Keratinocyte (primary cell): ENCODE results near the gene DNAI2. TPM values are rescaled to one million over a fixed set of nuclear protein-coding genes. Genes with fewer than 3 reads are reported as not detected.

ENCODE experiments used
- DNase-seq: peaks from one replicate; pipeline ENCODE4 v3.0.0-alpha.2; 2011; ENCODE audit warnings: low read depth, missing footprints, low spot score
- FAIRE-seq: peaks from 2 replicates; lab custom pipeline; 2011; peaks lifted over from hg19 to GRCh38; lab: Jason Lieb, UNC
- H2AFZ ChIP-seq: 2 replicates; pipeline ENCODE4 v1.6.0; 2012; ENCODE audit warnings: low read length, control low read depth, inconsistent platforms; ENCODE audit not compliant: control insufficient read depth
- H3K27ac ChIP-seq: 2 replicates; pipeline ENCODE4 v1.5.1; 2011; ENCODE audit warnings: low read length; ENCODE audit not compliant: control insufficient read depth, insufficient read depth
- H3K27me3 ChIP-seq: 3 replicates; pipeline ENCODE4 v1.6.0; 2011; ENCODE audit warnings: low read length; ENCODE audit not compliant: control insufficient read depth, insufficient read depth; ENCODE audit errors: extremely low read depth
- H3K36me3 ChIP-seq, 2 experiments: 2 replicates in 1 of 2; 3 replicates in 1 of 2; pipeline ENCODE4 v1.5.1; 2011; ENCODE audit warnings: low read length in 2 of 2, mild to moderate bottlenecking in 1 of 2; ENCODE audit not compliant: control insufficient read depth in 2 of 2, insufficient read depth in 2 of 2; ENCODE audit errors: extremely low read depth in 1 of 2
- H3K4me1 ChIP-seq: 3 replicates; pipeline ENCODE4 v1.5.1; 2011; ENCODE audit warnings: low read length; ENCODE audit not compliant: control insufficient read depth, insufficient read depth; ENCODE audit errors: extremely low read depth
- H3K4me2 ChIP-seq: 3 replicates; pipeline ENCODE4 v1.6.0; 2011; ENCODE audit warnings: low read depth, low read length; ENCODE audit not compliant: control insufficient read depth, insufficient read depth; ENCODE audit errors: extremely low read depth
- H3K4me3 ChIP-seq, 3 experiments: fragments of 200-600 bp in 1 of 3; sonication (generic) in 1 of 3; 2 replicates in 2 of 3; 3 replicates in 1 of 3; pipeline ENCODE4 v1.5.1; 2011 to 2016; ENCODE audit warnings: low read length in 3 of 3, mild to moderate bottlenecking in 3 of 3, control low read depth in 2 of 3, inconsistent platforms in 1 of 3, low read depth in 1 of 3, mixed read lengths in 1 of 3, mixed run types in 1 of 3, moderate library complexity in 1 of 3; ENCODE audit not compliant: control insufficient read depth in 2 of 3, insufficient read depth in 2 of 3; ENCODE audit errors: extremely low read depth in 1 of 3
- H3K79me2 ChIP-seq: 2 replicates; pipeline ENCODE4 v1.6.0; 2012; ENCODE audit warnings: low read length; ENCODE audit not compliant: control insufficient read depth, insufficient read depth
- H3K9ac ChIP-seq: 3 replicates; pipeline ENCODE4 v1.6.0; 2011; ENCODE audit warnings: low read length; ENCODE audit not compliant: control insufficient read depth, insufficient read depth; ENCODE audit errors: extremely low read depth
- H3K9me1 ChIP-seq: 3 replicates; pipeline ENCODE4 v1.6.0; 2011; ENCODE audit warnings: low read length; ENCODE audit not compliant: control insufficient read depth, insufficient read depth; ENCODE audit errors: extremely low read depth
- H3K9me3 ChIP-seq: 2 replicates; pipeline ENCODE4 v1.5.1; 2012; ENCODE audit warnings: low read depth, low read length; ENCODE audit not compliant: control insufficient read depth
- H4K20me1 ChIP-seq: 3 replicates; pipeline ENCODE4 v1.6.0; 2011; ENCODE audit warnings: low read length; ENCODE audit not compliant: control insufficient read depth, insufficient read depth; ENCODE audit errors: extremely low read depth
- EZH2 ChIP-seq: IDR thresholded peaks from one replicate; pipeline ENCODE4 v1.6.1; 2012; ENCODE audit warnings: inconsistent platforms, mild to moderate bottlenecking, low read length, moderate library complexity
- dilution Hi-C: fragments of 300-500 bp; cut with MboI; formaldehyde crosslinking; loops from one replicate; pipeline ENCODE4 v1.7.0; 2020; ENCODE audit warnings: low sequenced_read_pairs; ENCODE audit not compliant: extremely low pct_ligation_motif_present
- polyA plus RNA-seq, 5 experiments: library from polyadenylated mRNA; depleted of rRNA in 3 of 5; stranded (reverse) in 3 of 5; stranded (forward) in 1 of 5; unstranded in 1 of 5; fragments of >200 nt; gene quantifications; 1 replicate in 1 of 5; 2 replicates in 3 of 5; 3 replicates in 1 of 5; pipeline versions ENCODE4 v1.2.1 to v1.2.3, GENCODE V29; 2011 to 2012; ENCODE audit warnings: missing spikeins in 2 of 5, low read depth in 1 of 5, low replicate concordance in 1 of 5
- TF ChIP-seq, protein P1 (sequence below), 3 experiments: IDR thresholded peaks in 1 of 3; conservative IDR thresholded peaks in 1 of 3; optimal IDR thresholded peaks in 1 of 3; 2 replicates in 2 of 3; 3 replicates in 1 of 3; pipeline versions ENCODE3 to v1.5.1; 2011; ENCODE audit warnings: low read length in 3 of 3, mild to moderate bottlenecking in 3 of 3, moderate library complexity in 2 of 3, control low read depth in 1 of 3, inconsistent platforms in 1 of 3; ENCODE audit not compliant: insufficient read depth in 2 of 3; ENCODE audit errors: extremely low read depth in 1 of 3

Gene DNAI2
- polyA plus RNA-seq, 1 donor (not counting 4 experiments of a cell fraction or from before 2014, with no cell fraction given): not detected

DNA sequence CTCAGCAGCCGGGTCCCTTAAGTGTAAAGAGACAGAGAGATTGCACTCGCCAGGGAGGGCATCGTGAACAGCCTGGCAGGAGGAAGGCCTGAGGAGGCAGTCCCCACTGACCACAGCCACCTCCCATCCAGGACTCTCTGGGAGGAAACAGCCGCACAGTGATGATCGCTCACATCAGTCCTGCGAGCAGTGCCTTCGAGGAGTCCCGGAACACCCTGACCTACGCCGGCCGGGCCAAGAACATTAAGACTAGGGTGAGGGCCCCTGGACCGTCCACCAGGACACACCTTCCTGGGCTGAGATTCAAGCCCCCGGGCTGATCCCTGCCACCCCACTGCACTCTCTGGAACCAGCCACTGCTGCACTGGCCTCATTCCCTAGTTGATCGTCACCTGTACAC, 73.6 kb downstream of the DNAI2 start:
- Histone ChIP-seq H4K20me1 (no peaks in the 10 kb centered on the region), H3K9me3 (no peaks in the 10 kb centered on the region), H3K9me1 (no peaks in the 10 kb centered on the region), H3K36me3 (no peaks in the 10 kb centered on the region), H3K27me3 (peaks cover 20% of the 10 kb centered on the region), H2AFZ (no peak overlapping the region), H3K4me2 (no peak overlapping the region), H3K79me2 (no peaks in the 10 kb centered on the region), H3K27ac (no peak overlapping the region), H3K9ac (no peak overlapping the region), H3K4me1 (peaks cover 13% of the 10 kb centered on the region), H3K4me3 (no peak overlapping the region)
- TF ChIP-seq, protein P1, sequence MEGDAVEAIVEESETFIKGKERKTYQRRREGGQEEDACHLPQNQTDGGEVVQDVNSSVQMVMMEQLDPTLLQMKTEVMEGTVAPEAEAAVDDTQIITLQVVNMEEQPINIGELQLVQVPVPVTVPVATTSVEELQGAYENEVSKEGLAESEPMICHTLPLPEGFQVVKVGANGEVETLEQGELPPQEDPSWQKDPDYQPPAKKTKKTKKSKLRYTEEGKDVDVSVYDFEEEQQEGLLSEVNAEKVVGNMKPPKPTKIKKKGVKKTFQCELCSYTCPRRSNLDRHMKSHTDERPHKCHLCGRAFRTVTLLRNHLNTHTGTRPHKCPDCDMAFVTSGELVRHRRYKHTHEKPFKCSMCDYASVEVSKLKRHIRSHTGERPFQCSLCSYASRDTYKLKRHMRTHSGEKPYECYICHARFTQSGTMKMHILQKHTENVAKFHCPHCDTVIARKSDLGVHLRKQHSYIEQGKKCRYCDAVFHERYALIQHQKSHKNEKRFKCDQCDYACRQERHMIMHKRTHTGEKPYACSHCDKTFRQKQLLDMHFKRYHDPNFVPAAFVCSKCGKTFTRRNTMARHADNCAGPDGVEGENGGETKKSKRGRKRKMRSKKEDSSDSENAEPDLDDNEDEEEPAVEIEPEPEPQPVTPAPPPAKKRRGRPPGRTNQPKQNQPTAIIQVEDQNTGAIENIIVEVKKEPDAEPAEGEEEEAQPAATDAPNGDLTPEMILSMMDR (optimal IDR thresholded peaks at IDR 0.05 in 1 of 3, IDR thresholded peaks at IDR 0.05 in 1 of 3, conservative IDR thresholded peaks at IDR 0.05 in 1 of 3; ENCODE audit: extremely low read depth in 1 of 3, insufficient read depth in 2 of 3, low read length in 3 of 3): no peak
- TF ChIP-seq EZH2: no peak
- DNase-seq (no peak), FAIRE-seq (no peak)
- dilution Hi-C loops: no loop called here

DNA sequence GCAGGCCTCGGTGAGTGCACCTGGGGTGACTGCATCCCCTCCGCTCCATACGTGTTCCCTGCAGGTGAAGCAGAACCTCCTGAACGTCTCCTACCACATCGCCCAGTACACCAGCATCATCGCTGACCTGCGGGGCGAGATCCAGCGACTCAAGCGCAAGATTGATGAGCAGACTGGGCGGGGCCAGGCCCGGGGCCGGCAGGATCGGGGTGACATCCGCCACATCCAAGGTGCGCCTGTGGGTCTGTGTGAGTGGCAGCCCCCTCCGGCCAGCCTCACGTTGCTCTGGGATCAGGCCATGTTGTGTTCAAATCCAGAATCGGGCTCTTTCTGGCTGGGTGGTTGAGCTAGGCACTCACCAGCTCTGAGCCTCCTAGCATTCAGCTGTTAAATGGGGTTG, 75.1 kb downstream of the DNAI2 start:
- Histone ChIP-seq H4K20me1 (no peaks in the 10 kb centered on the region), H2AFZ (no peak overlapping the region), H3K9ac (no peak overlapping the region), H3K9me1 (no peaks in the 10 kb centered on the region), H3K79me2 (no peaks in the 10 kb centered on the region), H3K36me3 (no peaks in the 10 kb centered on the region), H3K4me1 (peaks cover 13% of the 10 kb centered on the region), H3K27ac (no peak overlapping the region), H3K4me3 (no peak overlapping the region), H3K9me3 (no peaks in the 10 kb centered on the region), H3K27me3 (peaks cover 33% of the 10 kb centered on the region), H3K4me2 (no peak overlapping the region)
- no peak for DNase-seq
- TF ChIP-seq, protein P1 (optimal IDR thresholded peaks at IDR 0.05 in 1 of 3, IDR thresholded peaks at IDR 0.05 in 1 of 3, conservative IDR thresholded peaks at IDR 0.05 in 1 of 3; ENCODE audit: extremely low read depth in 1 of 3, insufficient read depth in 2 of 3, low read length in 3 of 3): no peak
- no peak for TF ChIP-seq EZH2
- no peak for FAIRE-seq
- dilution Hi-C loops: no loop called here
